Natural killer cell treated with Interleukin-12 subunit alpha and Interleukin-12 subunit beta and Interleukin-15 and Interleukin-18, amount 100 ng/mL, for 72 hours (primary cell): ENCODE measurements around the gene WNT2. TPM values are rescaled to one million over a fixed set of nuclear protein-coding genes. Genes with fewer than 3 reads are reported as not detected.

ENCODE experiments used
- ATAC-seq, 2 donors: fragments of 150-1000 bp; cut with Tn5 transposase in 1 of 2; sonication (Bioruptor Pico), chemical (Tn5 transposase) in 1 of 2; 2 replicates each; pipeline ENCODE4 v1.10.0; 2021
- DNase-seq: peaks from one replicate; pipeline ENCODE4 v3.0.0; 2022; ENCODE audit warnings: low spot score
- H3K27ac Mint-ChIP-seq, 2 donors: 1 replicate in 1 of 2; 2 replicates in 1 of 2; pipeline ENCODE4 v1.8.0; 2022; ENCODE audit warnings: mixed read lengths in 2 of 2, mild to moderate bottlenecking in 1 of 2, moderate library complexity in 1 of 2
- H3K27me3 Mint-ChIP-seq, 2 donors: 1 replicate in 1 of 2; 2 replicates in 1 of 2; pipeline ENCODE4 v1.8.0; 2022; ENCODE audit warnings: mixed read lengths in 2 of 2
- H3K36me3 Mint-ChIP-seq: one replicate; pipeline ENCODE4 v1.8.0; 2022; ENCODE audit warnings: mixed read lengths
- H3K4me1 Mint-ChIP-seq, 2 donors: 1 replicate in 1 of 2; 2 replicates in 1 of 2; pipeline ENCODE4 v1.8.0; 2022; ENCODE audit warnings: low read depth in 2 of 2, mixed read lengths in 2 of 2, mild to moderate bottlenecking in 1 of 2
- H3K4me3 Mint-ChIP-seq: one replicate; pipeline ENCODE4 v1.8.0; 2022; ENCODE audit warnings: mixed read lengths
- H3K9me3 Mint-ChIP-seq: 2 replicates; pipeline ENCODE4 v1.8.0; 2022; ENCODE audit warnings: mixed read lengths
- total RNA-seq, 2 donors: library from RNA; stranded (reverse); gene quantifications; one replicate each; pipeline ENCODE4 v1.2.3, GENCODE V29; 2022

WNT2 gene
- not detected for total RNA-seq

DNA sequence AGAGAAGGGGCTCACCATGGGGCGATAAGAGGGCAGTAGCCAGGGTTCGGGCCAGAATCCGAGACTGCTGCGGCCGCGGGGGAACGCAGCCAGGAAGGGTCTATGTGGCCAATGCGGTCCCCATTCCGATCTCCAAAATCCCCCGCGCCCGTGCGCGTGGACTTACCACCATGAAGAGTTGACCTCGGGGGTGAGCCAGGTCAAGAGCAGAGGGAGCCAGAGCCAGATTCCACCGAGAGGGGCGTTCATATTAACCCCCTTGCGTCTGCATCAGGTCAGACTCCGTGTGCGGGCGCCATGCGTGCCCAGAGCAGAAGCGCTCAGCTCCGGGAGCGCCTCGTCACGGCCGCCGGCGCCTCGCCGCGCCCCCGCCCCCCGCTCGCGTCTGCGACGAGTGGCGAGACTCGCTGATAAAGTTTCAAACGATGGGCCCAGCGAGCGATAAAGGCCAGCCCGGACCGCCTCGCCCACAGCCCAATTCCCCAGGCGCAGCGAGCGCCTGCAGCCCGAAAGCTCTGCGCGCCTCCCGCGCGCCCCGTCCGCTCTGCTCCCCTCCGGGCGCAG, at the start of gene WNT2:
WNT2 (minus strand) TSS at position 318 of the 564 bp plus-strand sequence; CDS start at position 249, 69 bp downstream.
- no peaks in the 10 kb centered on the region for H3K36me3 Mint-ChIP-seq
- H3K27ac Mint-ChIP-seq, result no peak within 1 kb of the TSS
- H3K4me1 Mint-ChIP-seq, result peaks cover 0 to 7% of the 10 kb centered on the region in 2 donors
- H3K27me3 Mint-ChIP-seq, result peaks cover 28 to 53% of the 10 kb centered on the region in 2 donors
- H3K4me3 Mint-ChIP-seq, result no peak within 1 kb of the TSS
- H3K9me3 Mint-ChIP-seq, result no peaks in the 10 kb centered on the region
- DNase-seq, result no peak
- no peak for ATAC-seq

- ATAC-seq (no peak), DNase-seq (no peak)
- Mint-ChIP-seq H3K27ac (no peak overlapping the region), H3K9me3 (peaks cover 3% of the 10 kb centered on the region), H3K36me3 (no peaks in the 10 kb centered on the region), H3K4me1 (no peaks in the 10 kb centered on the region), H3K4me3 (no peak overlapping the region), H3K27me3 (no peaks in the 10 kb centered on the region)
Measured at GRCh38 chr7:117372073-117372472, 49.2 kb upstream of the WNT2 start.

- Mint-ChIP-seq H3K27me3 (no peaks in the 10 kb centered on the region), H3K27ac (no peak overlapping the region), H3K4me1 (no peaks in the 10 kb centered on the region), H3K9me3 (peaks cover 5% of the 10 kb centered on the region), H3K4me3 (no peak overlapping the region), H3K36me3 (no peaks in the 10 kb centered on the region)
- DNase-seq (no peak), ATAC-seq (no peak)
Measured at GRCh38 chr7:117364339-117365080, 41.7 kb upstream of the WNT2 start.

DNA sequence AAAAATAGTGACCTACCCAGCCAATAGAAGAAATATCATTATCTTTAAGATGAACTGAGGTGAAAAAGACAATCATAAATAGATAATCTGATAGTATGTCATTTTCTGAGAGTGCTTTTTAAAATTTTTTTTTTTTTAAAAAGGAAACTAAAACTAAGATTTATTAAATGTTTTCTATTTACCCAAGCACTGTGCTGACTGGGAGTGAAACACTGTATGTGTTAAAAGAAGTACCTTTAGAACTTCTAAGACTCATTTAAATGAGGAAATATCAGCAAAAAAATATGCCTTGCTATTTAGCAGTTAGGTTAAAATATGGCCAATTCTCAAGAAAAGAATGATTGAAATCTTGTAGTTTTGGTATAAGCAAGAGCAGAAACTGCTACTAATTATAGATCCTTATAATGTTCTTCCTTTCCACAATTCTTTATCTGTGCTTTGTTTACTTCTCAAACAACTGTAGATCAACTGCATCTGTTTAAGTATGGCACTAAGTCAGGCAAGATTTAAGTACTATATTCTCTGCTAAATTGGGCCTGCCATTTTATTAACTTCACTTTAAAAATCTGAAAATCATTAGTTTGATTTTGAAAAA, 39.5 kb upstream of the WNT2 start:
- Mint-ChIP-seq H3K4me1 (no peaks in the 10 kb centered on the region), H3K36me3 (no peaks in the 10 kb centered on the region), H3K27ac (no peak overlapping the region), H3K4me3 (no peak overlapping the region), H3K9me3 (peaks cover 10% of the 10 kb centered on the region), H3K27me3 (no peaks in the 10 kb centered on the region)
- DNase-seq (no peak), ATAC-seq (no peak)

DNA sequence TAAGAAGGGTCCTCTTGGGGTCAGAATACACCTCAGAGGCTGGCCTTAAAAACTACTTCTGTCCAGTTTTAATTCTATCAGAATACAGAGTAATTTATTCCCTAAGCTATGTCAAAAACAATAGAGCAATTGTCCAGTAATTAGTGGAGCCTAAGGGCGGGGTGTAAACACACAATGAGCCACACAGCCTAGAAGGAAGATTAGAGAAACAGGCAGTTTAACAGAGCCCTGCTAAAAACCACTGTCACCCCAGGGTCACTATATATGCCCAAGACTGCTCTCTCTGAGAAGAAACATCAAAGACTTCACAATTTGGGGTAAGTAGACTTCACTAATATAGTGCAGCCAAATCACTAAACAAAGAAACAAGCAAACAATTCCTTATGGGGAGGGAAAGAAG, 27.2 kb upstream of the WNT2 start:
- Mint-ChIP-seq H3K27me3 (no peaks in the 10 kb centered on the region), H3K27ac (no peak overlapping the region), H3K4me1 (no peaks in the 10 kb centered on the region), H3K4me3 (no peak overlapping the region), H3K9me3 (peaks cover 16% of the 10 kb centered on the region), H3K36me3 (no peaks in the 10 kb centered on the region)
- ATAC-seq (no peak), DNase-seq (no peak)

DNA sequence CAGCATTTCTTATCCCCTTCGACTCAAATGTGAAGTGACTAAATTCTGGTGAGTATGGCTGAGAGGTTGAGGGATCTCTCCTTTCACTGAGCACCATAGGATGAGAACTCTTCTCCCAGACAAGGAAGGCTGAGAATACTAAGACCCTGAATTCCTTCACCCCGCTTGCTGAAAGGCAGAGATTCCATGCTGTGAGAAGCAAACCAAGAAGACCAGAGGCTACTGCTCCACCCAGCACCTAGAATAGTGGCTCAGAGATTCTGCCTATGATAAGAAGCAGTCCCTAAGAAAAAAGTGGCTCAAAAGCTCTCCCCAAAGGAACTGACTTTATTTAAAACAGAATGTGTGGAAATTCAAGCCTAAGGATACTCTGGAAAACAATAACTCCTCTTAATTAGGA, 26.7 kb upstream of the WNT2 start:
- no peak overlapping the region for H3K27ac Mint-ChIP-seq
- peaks cover 16% of the 10 kb centered on the region for H3K9me3 Mint-ChIP-seq
- no peaks in the 10 kb centered on the region for H3K27me3 Mint-ChIP-seq
- no peak overlapping the region for H3K4me3 Mint-ChIP-seq
- DNase-seq (no peak), ATAC-seq (no peak)
- no peaks in the 10 kb centered on the region for H3K36me3 Mint-ChIP-seq
- no peaks in the 10 kb centered on the region for H3K4me1 Mint-ChIP-seq

GRCh38 chr7:117347962-117348672, 25.3 kb upstream of the WNT2 start:
- Mint-ChIP-seq H3K9me3 (peaks cover 10% of the 10 kb centered on the region), H3K4me3 (no peak overlapping the region), H3K27me3 (no peaks in the 10 kb centered on the region), H3K27ac (no peak overlapping the region), H3K4me1 (no peaks in the 10 kb centered on the region), H3K36me3 (no peaks in the 10 kb centered on the region)
- DNase-seq (no peak), ATAC-seq (no peak)

DNA sequence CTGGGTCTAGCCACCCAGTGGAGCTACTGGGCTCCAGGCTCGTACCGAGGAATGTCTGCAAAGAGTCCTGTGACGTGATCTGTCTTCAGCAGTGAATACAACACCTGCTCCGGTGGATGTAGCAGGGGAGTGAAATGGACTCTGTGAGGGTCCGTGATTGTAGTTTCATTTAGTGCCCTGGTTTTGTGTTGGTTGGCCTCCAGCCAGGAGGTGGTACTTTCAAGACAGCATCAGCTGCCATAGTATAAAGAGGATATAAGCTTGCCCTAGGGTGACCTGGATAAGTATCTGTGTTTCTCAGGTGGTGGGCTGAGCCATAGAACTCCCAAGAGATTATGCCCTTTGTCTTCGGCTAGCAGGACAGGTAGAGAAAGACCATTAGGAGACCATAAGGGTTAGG, 24.6 kb upstream of the WNT2 start:
- no peak overlapping the region for H3K4me3 Mint-ChIP-seq
- H3K27me3 Mint-ChIP-seq, result no peaks in the 10 kb centered on the region
- no peaks in the 10 kb centered on the region for H3K36me3 Mint-ChIP-seq
- no peaks in the 10 kb centered on the region for H3K4me1 Mint-ChIP-seq
- ATAC-seq, result no peak
- peaks cover 10% of the 10 kb centered on the region for H3K9me3 Mint-ChIP-seq
- no peak overlapping the region for H3K27ac Mint-ChIP-seq
- DNase-seq, result no peak

DNA sequence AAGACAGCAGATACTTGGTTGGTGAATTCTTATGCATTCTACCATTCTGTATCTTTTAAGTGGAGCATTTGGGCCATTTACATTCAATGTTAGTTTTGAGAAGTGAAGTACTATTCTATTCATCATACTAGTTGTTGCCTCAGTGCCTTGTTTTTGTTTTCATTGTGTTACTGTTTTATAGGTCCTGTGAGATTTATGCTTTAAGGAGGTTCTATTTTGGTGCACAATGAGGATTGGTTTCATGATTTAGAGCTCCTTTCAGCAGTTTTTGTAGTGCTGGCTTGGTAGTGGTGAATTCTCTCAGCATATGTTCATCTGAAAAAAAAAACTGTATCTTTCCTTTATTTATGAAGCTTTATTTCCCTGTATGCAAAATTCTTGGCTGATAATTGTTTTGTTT, 23.3 kb upstream of the WNT2 start:
- ATAC-seq, result no peak
- DNase-seq, result no peak
- no peaks in the 10 kb centered on the region for H3K4me1 Mint-ChIP-seq
- H3K27ac Mint-ChIP-seq, result no peak overlapping the region
- no peaks in the 10 kb centered on the region for H3K36me3 Mint-ChIP-seq
- no peaks in the 10 kb centered on the region for H3K27me3 Mint-ChIP-seq
- no peak overlapping the region for H3K4me3 Mint-ChIP-seq
- peaks cover 7% of the 10 kb centered on the region for H3K9me3 Mint-ChIP-seq

DNA sequence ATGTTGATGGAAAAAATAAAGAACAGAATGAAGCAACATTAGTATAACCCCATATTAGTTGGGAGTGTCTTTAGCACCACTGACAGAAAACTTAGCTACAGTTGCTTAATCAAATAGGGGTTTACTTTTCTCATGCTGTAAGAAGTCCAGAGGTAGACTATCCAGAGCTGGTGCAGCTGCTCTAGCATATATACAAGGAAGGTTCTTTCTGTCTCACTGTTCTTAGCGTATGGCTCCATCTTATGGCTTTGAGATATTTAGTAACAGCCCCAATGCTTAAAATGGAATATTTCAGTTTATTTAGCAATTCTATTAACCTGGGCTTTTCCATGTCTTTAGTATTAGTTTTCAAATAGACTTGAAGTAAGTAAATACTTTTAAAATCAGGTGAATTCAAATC, 15.2 kb upstream of the WNT2 start:
- no peak overlapping the region for H3K27ac Mint-ChIP-seq
- no peaks in the 10 kb centered on the region for H3K36me3 Mint-ChIP-seq
- no peaks in the 10 kb centered on the region for H3K4me1 Mint-ChIP-seq
- no peaks in the 10 kb centered on the region for H3K9me3 Mint-ChIP-seq
- no peak overlapping the region for H3K4me3 Mint-ChIP-seq
- ATAC-seq, result no peak
- no peak for DNase-seq
- H3K27me3 Mint-ChIP-seq, result no peaks in the 10 kb centered on the region

DNA sequence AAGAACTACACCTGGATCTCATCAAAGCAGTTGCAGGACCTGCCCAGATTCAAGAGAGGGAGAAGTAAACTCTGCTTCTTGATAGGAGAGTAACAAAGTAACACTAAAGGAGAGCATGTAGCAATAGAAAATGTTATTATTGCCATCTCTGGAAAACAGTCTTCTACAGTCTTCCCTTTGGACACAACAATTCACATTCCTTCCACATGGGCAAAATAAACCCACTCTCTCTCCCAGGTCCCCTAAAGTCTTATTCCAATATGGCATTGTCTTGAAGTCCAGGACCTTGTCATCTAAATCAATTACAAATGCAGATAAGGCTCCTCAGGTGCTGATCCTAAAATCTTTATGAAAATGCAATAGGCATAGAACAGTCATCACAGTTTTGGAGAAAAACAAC, 10.3 kb upstream of the WNT2 start:
- no peak overlapping the region for H3K4me3 Mint-ChIP-seq
- no peaks in the 10 kb centered on the region for H3K27me3 Mint-ChIP-seq
- no peaks in the 10 kb centered on the region for H3K4me1 Mint-ChIP-seq
- H3K36me3 Mint-ChIP-seq, result peaks cover 4% of the 10 kb centered on the region
- DNase-seq, result no peak
- H3K27ac Mint-ChIP-seq, result no peak overlapping the region
- peaks cover 4% of the 10 kb centered on the region for H3K9me3 Mint-ChIP-seq
- ATAC-seq, result no peak

DNA sequence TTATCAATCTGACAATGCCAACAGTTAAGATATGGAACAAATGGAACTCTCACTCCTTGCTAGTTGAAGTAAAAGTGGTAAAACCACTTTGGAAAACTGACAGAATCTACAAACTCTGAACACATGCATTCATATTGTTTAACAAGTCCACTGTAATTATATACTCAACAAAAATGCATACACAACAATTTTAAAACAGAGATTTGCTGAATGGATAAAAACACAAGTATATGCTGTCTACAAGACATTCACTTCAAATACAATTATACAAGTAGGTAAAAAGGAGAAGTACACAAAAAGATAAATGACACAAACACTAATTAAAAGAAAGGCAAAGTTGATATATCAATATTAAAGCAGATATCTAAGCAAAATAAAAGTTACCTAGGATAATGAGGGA, 9.2 kb upstream of the WNT2 start:
- Mint-ChIP-seq H3K4me3 (no peak overlapping the region), H3K4me1 (no peaks in the 10 kb centered on the region)

DNA sequence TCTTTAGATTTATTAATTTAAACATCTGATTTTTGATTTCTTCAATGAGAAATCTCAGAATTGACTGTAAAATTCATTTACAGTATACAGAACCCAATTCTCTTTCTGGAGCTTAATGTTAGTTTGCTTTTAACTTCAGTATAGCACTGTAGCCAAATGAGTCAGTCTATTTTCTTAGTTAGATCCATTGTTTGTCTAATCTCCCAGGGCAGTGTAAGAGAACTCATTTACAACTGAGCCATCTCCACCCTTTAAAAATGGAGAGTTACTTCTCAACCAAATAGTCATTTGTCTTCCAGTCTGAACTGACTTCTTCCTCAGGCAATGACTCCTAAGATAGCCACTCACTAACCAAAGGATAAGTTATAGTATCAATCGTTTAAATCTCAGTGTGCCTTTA, 3.0 kb upstream of the WNT2 start:
- ATAC-seq (no peak), DNase-seq (no peak)
- peaks cover 3% of the 10 kb centered on the region for H3K36me3 Mint-ChIP-seq
- peaks cover 23 to 53% of the 10 kb centered on the region in 2 donors for H3K27me3 Mint-ChIP-seq
- peaks cover 4% of the 10 kb centered on the region for H3K9me3 Mint-ChIP-seq
- H3K27ac Mint-ChIP-seq, result no peak overlapping the region
- H3K4me1 Mint-ChIP-seq, result peaks cover 0 to 7% of the 10 kb centered on the region in 2 donors
- no peak overlapping the region for H3K4me3 Mint-ChIP-seq

More for the DNA sequence above, 9.2 kb upstream of the WNT2 start:
- Mint-ChIP-seq H3K36me3 (peaks cover 4% of the 10 kb centered on the region), H3K27me3 (peaks cover 0 to 5% of the 10 kb centered on the region in 2 donors), H3K9me3 (peaks cover 4% of the 10 kb centered on the region), H3K27ac (no peak overlapping the region)
- no peak for ATAC-seq
- no peak for DNase-seq

- Mint-ChIP-seq H3K4me1 (peaks cover 0 to 7% of the 10 kb centered on the region in 2 donors), H3K27ac (no peak overlapping the region), H3K4me3 (no peak overlapping the region), H3K9me3 (peaks cover 4% of the 10 kb centered on the region), H3K27me3 (peaks cover 25 to 53% of the 10 kb centered on the region in 2 donors), H3K36me3 (no peaks in the 10 kb centered on the region)
- DNase-seq, result no peak
- no peak for ATAC-seq
Measured at GRCh38 chr7:117324960-117325359, 2.1 kb upstream of the WNT2 start.
